Kidney (tissue), 14 donors: ENCODE data around the gene PDLIM5. TPM values are rescaled to one million over a fixed set of nuclear protein-coding genes. Genes with fewer than 3 reads are reported as not detected.

Source experiments
- DNase-seq, 5 donors: peaks; one replicate each; pipeline ENCODE4 v3.0.0-alpha.2; 2013 to 2020
- FAIRE-seq: peaks from 2 replicates; lab custom pipeline; 2012; peaks lifted over from hg19 to GRCh38; lab: Jason Lieb, UNC
- H3K27ac ChIP-seq, 2 donors: one replicate each; pipeline ENCODE4 v1.7.0; 2013; ENCODE audit warnings: low read depth in 2 of 2, low read length in 2 of 2, inconsistent platforms in 1 of 2
- H3K27me3 ChIP-seq: one replicate; pipeline ENCODE4 v1.7.1; 2013; ENCODE audit warnings: low read length, inconsistent platforms; ENCODE audit not compliant: control insufficient read depth, insufficient read depth
- H3K36me3 ChIP-seq, 3 donors: one replicate each; pipeline versions ENCODE4 v1.7.0 to v1.7.1; 2013; ENCODE audit warnings: low read length in 3 of 3, control low read depth in 1 of 3, inconsistent platforms in 1 of 3; ENCODE audit not compliant: insufficient read depth in 3 of 3, control insufficient read depth in 2 of 3
- H3K4me1 ChIP-seq, 3 donors: one replicate each; pipeline versions ENCODE4 v1.7.0 to v1.7.1; 2013; ENCODE audit warnings: low read length in 3 of 3, inconsistent platforms in 1 of 3, low read depth in 1 of 3; ENCODE audit not compliant: control insufficient read depth in 2 of 3, insufficient read depth in 2 of 3
- H3K4me3 ChIP-seq, 3 donors: one replicate each; pipeline versions ENCODE4 v1.7.0 to v1.8.1; 2013; ENCODE audit warnings: low read length in 3 of 3, control low read depth in 1 of 3, inconsistent platforms in 1 of 3
- H3K9ac ChIP-seq, 3 donors: one replicate each; pipeline versions ENCODE4 v1.7.0 to v1.7.1; 2013; ENCODE audit warnings: low read length in 3 of 3, control low read depth in 1 of 3, inconsistent platforms in 1 of 3
- H3K9me3 ChIP-seq, 3 donors: one replicate each; pipeline versions ENCODE4 v1.7.0 to v1.7.1; 2013; ENCODE audit warnings: low read length in 3 of 3, control low read depth in 1 of 3, inconsistent platforms in 1 of 3; ENCODE audit not compliant: control insufficient read depth in 2 of 3, insufficient read depth in 1 of 3
- CTCF ChIP-seq: IDR thresholded peaks from 3 replicates; pipeline ENCODE4 v1.5.1; 2012; ENCODE audit warnings: mild to moderate bottlenecking, moderate library complexity, borderline replicate concordance; ENCODE audit not compliant: insufficient read depth; ENCODE audit errors: extremely low read depth
- intact Hi-C: fragments of 100-400 bp; cut with DNase I; formaldehyde crosslinking; loops from one replicate; pipeline ENCODE4 v1.11.1; 2022
- polyA plus RNA-seq: library from polyadenylated mRNA; stranded (reverse); fragments of 350-450 nt; fragmentation: Illumina TruSeq; extraction: RNeasy Lipid Tissue Mini Kit (QIAGEN cat#74804); gene quantifications from one replicate; pipeline ENCODE4 v1.2.3, GENCODE V29; 2014; ENCODE audit warnings: low read depth, low replicate concordance; ENCODE audit not compliant: insufficient read depth
- total RNA-seq: library from RNA; stranded (reverse); fragmentation: NEBNext Ultra II Directional; extraction: Animal tissue kit (Norgen Biotek cat#: 25700); gene quantifications from one replicate; pipeline ENCODE4 v1.2.1, GENCODE V29; 2021
- donor health status: control.
- donor health status: control.
- donor health status: control.
- donor health status: control.
- donor health status: control.
- donor health status: DM: yes; HTN: yes; CAD: no.
- donor health status: Normal renal cell carcinoma (clear cell type).

Gene PDLIM5
- total and polyA plus RNA-seq, 2 donors from 2014 or later = 24.3 to 167 TPM

GRCh38 chr4:94428884-94429283, 22.9 kb upstream of the PDLIM5 start:
- H3K27me3 ChIP-seq = no peaks in the 10 kb centered on the region
- no peak overlapping the region for H3K4me3 ChIP-seq
- no peaks in the 10 kb centered on the region for H3K36me3 ChIP-seq
- H3K4me1 ChIP-seq = no peaks in the 10 kb centered on the region
- DNase-seq = no peak
- no peak overlapping the region for H3K27ac ChIP-seq
- H3K9me3 ChIP-seq = peaks cover 0 to 17% (median 0%) of the 10 kb centered on the region in 3 donors
- intact Hi-C loops = no loop called here
- FAIRE-seq = no peak
- no peak for TF ChIP-seq CTCF
- no peak overlapping the region for H3K9ac ChIP-seq

- Histone ChIP-seq H3K27me3 (no peaks in the 10 kb centered on the region), H3K4me1 (no peaks in the 10 kb centered on the region), H3K9ac (no peak overlapping the region), H3K4me3 (no peak overlapping the region), H3K9me3 (peaks cover 0 to 17% (median 0%) of the 10 kb centered on the region in 3 donors), H3K36me3 (no peaks in the 10 kb centered on the region), H3K27ac (no peak overlapping the region)
- no peak for FAIRE-seq
- TF ChIP-seq CTCF = no peak
- no peak for DNase-seq
- intact Hi-C loops = no loop called here
Measured at GRCh38 chr4:94430406-94430805, 21.3 kb upstream of the PDLIM5 start.

GRCh38 chr4:94431388-94431787, 20.4 kb upstream of the PDLIM5 start:
- Histone ChIP-seq H3K9me3 (peaks cover 0 to 10% (median 0%) of the 10 kb centered on the region in 3 donors), H3K27me3 (no peaks in the 10 kb centered on the region), H3K4me3 (no peak overlapping the region), H3K36me3 (no peaks in the 10 kb centered on the region), H3K9ac (no peak overlapping the region), H3K4me1 (no peaks in the 10 kb centered on the region), H3K27ac (no peak overlapping the region)
- no peak for FAIRE-seq
- DNase-seq = no peak
- intact Hi-C loops = no loop called here
- no peak for TF ChIP-seq CTCF

GRCh38 chr4:94434505-94434904, 17.2 kb upstream of the PDLIM5 start:
- FAIRE-seq (no peak), DNase-seq (no peak)
- no peaks in the 10 kb centered on the region for H3K27me3 ChIP-seq
- H3K4me1 ChIP-seq = no peaks in the 10 kb centered on the region
- H3K27ac ChIP-seq = no peak overlapping the region
- TF ChIP-seq CTCF = no peak
- H3K4me3 ChIP-seq = no peak overlapping the region
- no peak overlapping the region for H3K9ac ChIP-seq
- no peaks in the 10 kb centered on the region for H3K9me3 ChIP-seq
- H3K36me3 ChIP-seq = no peaks in the 10 kb centered on the region
- intact Hi-C loops = no loop called here
